Activated CD4-positive, alpha-beta T cell treated with anti-CD3 and anti-CD28 coated beads, Interleukin-2, amount 10 ng/mL, durations not matched to agents 7 days and 5 days (primary cell): ENCODE data around the gene SEMA5B. TPM values are rescaled to one million over a fixed set of nuclear protein-coding genes. Genes with fewer than 3 reads are reported as not detected.

Experiments
- CTCF ChIA-PET: fragments of 350-600 bp; sonication (Branson Sonifier 250); formaldehyde crosslinking; loops from one replicate; lab custom pipeline; 2021; ENCODE audit warnings: antibody characterized with exemption; lab: Charles Lee
- POLR2A ChIA-PET: fragments of 350-600 bp; sonication (Branson Sonifier 250); formaldehyde crosslinking; loops from one replicate; lab custom pipeline; 2021; ENCODE audit warnings: antibody characterized with exemption; lab: Charles Lee
- DNase-seq: peaks from one replicate; pipeline ENCODE4 v3.0.0-alpha.2; 2020
- H3K27ac Mint-ChIP-seq: one replicate; pipeline ENCODE4 v1.8.0; 2021; ENCODE audit warnings: mild to moderate bottlenecking, moderate library complexity, mixed read lengths
- H3K27me3 Mint-ChIP-seq: one replicate; pipeline ENCODE4 v1.8.0; 2021; ENCODE audit warnings: mixed read lengths
- H3K36me3 Mint-ChIP-seq: one replicate; pipeline ENCODE4 v1.8.0; 2021; ENCODE audit warnings: low read depth, mixed read lengths
- H3K4me1 Mint-ChIP-seq: one replicate; pipeline ENCODE4 v1.8.0; 2021; ENCODE audit warnings: mixed read lengths
- H3K4me3 Mint-ChIP-seq: one replicate; pipeline ENCODE4 v1.8.0; 2021; ENCODE audit warnings: mild to moderate bottlenecking, moderate library complexity, mixed read lengths
- H3K9me3 Mint-ChIP-seq: one replicate; pipeline ENCODE4 v1.8.0; 2021; ENCODE audit warnings: mixed read lengths
- total RNA-seq, 2 experiments: library from RNA; stranded (reverse); gene quantifications; one replicate each; pipeline ENCODE4 v1.2.3, GENCODE V29; 2021

SEMA5B gene
- total RNA-seq, 2 experiments from 2014 or later: not detected

DNA sequence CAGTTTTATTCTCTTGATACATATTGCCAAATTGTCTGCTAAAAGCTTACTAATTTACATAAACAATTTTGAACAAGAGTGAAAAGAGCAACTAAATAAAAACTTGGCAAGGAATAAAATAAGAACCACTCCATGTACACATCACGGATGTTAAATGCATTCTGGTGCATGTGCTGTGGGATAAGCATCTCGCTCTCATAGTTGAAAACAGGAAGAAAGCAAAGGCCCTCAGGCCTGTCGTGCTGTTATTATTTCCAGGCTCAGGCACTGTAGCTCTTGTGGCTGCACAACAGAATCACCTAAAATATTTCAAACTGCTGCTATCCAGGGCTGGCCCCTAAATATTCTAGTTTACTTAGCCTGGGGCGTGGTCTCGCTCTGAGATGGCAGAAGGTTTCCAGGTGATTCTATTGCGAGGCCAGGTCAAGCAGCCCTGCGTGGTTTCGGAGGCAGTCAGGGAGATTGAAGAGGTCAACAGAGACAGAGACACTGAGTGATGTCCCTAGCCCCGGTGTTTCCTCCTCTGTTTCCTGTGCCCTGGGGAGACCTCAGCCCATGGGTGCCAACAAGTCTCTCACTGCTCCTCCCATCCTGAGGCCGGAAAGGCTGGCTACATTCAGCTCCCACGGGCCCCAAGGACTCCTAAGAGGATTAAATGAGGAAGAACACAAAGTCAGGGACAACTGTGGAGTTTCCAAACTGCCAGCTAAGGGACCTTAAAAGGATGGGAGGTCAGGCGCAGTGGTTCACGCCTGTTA is 21.1 kb upstream of the SEMA5B start:
- Mint-ChIP-seq H3K4me1 (no peaks in the 10 kb centered on the region), H3K4me3 (no peak overlapping the region), H3K27ac (no peak overlapping the region), H3K27me3 (peaks cover 15% of the 10 kb centered on the region), H3K36me3 (no peaks in the 10 kb centered on the region), H3K9me3 (no peaks in the 10 kb centered on the region)
- POLR2A ChIA-PET: no interaction called here
- DNase-seq: no peak
- CTCF ChIA-PET: interaction anchor here (0.6 kb wide), 1 partner anchor 1208 kb away, joined by 5 read pairs; no protein-coding TSS in a partner anchor

DNA sequence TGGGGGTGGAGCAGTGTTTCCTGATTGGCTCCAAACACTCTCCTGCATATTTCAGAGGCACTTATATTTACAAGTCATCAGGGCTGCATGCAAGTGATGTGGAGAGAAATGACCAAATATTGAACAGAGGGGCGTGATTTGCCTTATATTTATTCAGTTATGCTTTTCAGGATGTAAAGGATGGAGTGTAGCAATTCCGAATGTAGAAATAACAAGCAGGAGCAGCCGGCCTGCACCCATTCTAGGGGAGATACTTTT is 19.4 kb upstream of the SEMA5B start:
- H3K36me3 Mint-ChIP-seq: no peaks in the 10 kb centered on the region
- DNase-seq: no peak
- H3K27me3 Mint-ChIP-seq: peaks cover 13% of the 10 kb centered on the region
- POLR2A ChIA-PET: no interaction called here
- no peak overlapping the region for H3K27ac Mint-ChIP-seq
- CTCF ChIA-PET: no interaction called here
- no peaks in the 10 kb centered on the region for H3K9me3 Mint-ChIP-seq
- no peaks in the 10 kb centered on the region for H3K4me1 Mint-ChIP-seq
- H3K4me3 Mint-ChIP-seq: no peak overlapping the region

DNA sequence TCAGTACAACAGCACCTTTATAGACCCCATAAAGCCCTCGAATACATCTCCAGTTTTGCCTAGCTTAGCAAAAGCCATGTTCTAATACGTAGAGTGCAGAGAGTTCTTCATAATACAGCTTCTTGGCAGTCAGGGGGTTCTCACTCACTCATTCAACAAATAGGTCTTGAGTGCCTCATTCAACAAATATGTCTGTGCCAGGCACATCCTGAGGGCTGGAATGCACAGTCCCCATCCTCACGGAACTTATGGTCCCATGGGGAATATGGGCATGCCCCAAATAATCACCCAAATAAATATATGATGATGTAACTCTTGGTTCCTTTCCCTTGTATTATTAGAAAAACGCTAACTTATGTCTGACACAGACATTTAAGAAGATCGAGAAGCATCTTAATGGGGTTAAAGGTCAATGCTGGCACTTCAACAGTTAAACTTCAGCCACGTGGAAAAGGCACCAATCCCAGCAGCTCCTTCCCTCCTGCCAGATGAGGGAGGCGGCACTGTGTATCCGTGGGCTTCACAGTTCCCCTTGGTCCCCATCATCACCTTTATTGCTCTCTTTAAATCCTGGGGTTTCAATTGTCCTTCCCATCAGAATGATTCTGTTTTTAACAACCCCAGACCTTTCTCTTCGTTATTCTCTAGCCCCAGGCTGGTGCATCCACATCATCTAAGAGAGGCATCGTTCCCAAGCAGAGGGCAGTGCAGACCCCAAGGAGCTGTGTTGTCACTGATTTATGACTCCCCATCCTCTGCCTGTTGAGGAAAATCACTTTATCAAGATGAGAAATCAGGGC is 18.9 kb upstream of the SEMA5B start:
- DNase-seq: no peak

DNA sequence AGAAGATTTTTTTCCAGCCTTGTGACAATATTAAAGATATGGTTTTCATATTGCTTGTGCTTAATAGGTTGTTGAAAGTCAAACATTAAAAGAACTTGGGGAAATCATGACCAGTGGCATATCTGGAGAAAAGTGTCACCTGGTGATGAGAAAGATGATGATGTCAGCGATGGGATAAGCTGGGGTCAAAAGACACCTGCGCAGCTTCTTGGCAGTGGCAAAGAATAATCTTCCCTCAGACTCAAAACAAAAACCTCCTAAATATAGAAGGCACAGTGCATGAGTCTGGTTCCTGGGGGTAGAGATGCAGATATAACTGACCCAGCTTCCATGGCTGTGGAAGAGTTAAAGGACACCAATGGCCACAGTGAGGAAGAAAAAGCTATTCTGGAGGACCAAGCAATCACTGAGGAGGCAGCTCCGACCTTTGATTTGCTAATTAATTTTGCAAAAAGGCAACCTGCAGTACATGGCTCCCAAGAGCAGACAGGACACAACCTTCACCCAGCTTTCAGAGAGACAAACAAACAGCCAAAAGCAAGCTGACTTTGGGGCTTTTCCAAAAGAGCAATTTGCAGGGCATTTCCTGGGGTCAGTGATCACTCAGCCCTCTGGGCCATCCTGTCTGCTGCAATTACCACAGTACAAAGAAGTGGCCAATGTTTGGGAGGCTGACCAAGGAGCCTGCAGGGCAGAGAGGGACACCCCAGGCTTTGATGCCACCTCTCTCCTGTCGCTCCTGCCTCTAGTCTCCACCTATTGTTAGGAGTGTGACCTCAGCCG is 17.6 kb upstream of the SEMA5B start:
- Mint-ChIP-seq H3K4me3 (no peak overlapping the region), H3K36me3 (no peaks in the 10 kb centered on the region), H3K9me3 (no peaks in the 10 kb centered on the region), H3K4me1 (no peaks in the 10 kb centered on the region), H3K27ac (no peak overlapping the region), H3K27me3 (peaks cover 16% of the 10 kb centered on the region)
- POLR2A ChIA-PET: interaction anchor here (0.6 kb wide), 1 partner anchor 1995 kb away, joined by 3 read pairs; no protein-coding TSS in a partner anchor
- CTCF ChIA-PET: interaction anchor here (2.1 kb wide), 1 partner anchor 19 kb away, joined by 8 read pairs; no protein-coding TSS in a partner anchor
- no peak for DNase-seq

More for the DNA sequence above, 18.9 kb upstream of the SEMA5B start:
- CTCF ChIA-PET: no interaction called here
- Mint-ChIP-seq H3K27me3 (peaks cover 14% of the 10 kb centered on the region), H3K4me3 (no peak overlapping the region), H3K9me3 (no peaks in the 10 kb centered on the region), H3K36me3 (no peaks in the 10 kb centered on the region), H3K27ac (no peak overlapping the region), H3K4me1 (no peaks in the 10 kb centered on the region)
- POLR2A ChIA-PET: no interaction called here

DNA sequence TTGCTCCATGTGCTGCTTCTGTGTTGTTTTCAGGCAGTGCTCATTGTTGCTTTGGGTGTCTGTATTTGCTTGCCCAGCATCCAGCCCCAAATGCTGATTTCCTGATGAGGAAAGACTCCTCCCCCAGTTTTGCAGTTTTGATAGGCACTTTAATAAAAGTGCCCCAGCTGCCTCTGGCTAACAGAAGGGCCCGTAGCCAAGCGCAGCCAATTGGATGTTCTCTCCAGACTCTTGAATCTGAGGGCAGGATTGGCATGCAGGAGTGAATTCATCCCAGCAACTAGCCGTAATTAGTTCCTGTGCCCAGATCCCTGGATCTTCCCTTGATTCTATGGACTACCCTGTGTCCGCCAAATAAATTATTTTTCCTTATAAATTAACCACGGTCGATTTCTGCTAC is 14.8 kb upstream of the SEMA5B start:
- H3K27ac Mint-ChIP-seq: no peak overlapping the region
- no peaks in the 10 kb centered on the region for H3K9me3 Mint-ChIP-seq
- ChIA-PET CTCF (no interaction called here), POLR2A (no interaction called here)
- DNase-seq: no peak
- no peak overlapping the region for H3K4me3 Mint-ChIP-seq
- H3K4me1 Mint-ChIP-seq: no peaks in the 10 kb centered on the region
- no peaks in the 10 kb centered on the region for H3K36me3 Mint-ChIP-seq
- peaks cover 38% of the 10 kb centered on the region for H3K27me3 Mint-ChIP-seq

DNA sequence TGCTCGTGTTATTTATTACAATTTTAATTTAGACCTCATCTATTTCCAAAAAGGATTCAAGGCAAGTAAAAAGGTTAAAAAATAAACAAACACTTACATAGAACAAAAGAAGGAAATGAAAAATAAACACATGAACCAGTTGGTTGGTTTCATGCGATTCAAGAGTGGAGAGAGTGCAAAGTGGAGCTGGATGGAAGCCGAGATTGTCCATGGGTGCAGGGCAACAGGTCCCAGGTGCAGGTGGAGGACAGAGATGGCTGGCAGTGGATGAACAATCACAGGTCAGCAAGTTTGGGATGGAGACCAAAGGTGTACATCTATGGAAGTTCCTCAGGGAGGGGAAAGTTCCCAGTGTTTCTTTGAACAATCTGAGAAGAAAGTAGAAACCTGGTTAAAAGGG is 11.6 kb upstream of the SEMA5B start:
- ChIA-PET POLR2A (no interaction called here), CTCF (interaction anchor here (1.3 kb wide), 1 partner anchor 18 kb away, joined by 4 read pairs; no protein-coding TSS in a partner anchor)
- H3K9me3 Mint-ChIP-seq: no peaks in the 10 kb centered on the region
- H3K36me3 Mint-ChIP-seq: no peaks in the 10 kb centered on the region
- H3K27ac Mint-ChIP-seq: no peak overlapping the region
- no peak overlapping the region for H3K4me3 Mint-ChIP-seq
- peaks cover 55% of the 10 kb centered on the region for H3K27me3 Mint-ChIP-seq
- DNase-seq: no peak
- H3K4me1 Mint-ChIP-seq: no peaks in the 10 kb centered on the region

DNA sequence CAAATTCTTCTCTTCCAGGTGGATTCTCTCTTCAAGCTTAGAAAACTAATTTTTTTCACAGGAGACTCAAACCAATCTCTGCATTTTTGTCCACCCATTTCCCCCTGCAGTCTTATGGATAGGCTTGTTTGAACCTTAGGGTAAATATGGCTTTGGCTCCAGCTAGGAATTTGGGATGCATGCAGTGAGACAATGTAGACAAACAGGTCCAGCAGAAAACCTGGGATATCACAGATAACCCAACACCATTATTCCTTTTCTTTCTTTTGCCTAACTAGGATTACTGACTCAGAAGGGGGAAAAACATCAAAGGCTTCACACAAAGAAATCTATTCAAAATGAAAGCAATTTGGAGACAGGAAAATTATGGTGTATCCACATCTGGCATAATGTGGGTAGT is 11.2 kb upstream of the SEMA5B start:
- no peaks in the 10 kb centered on the region for H3K9me3 Mint-ChIP-seq
- H3K27ac Mint-ChIP-seq: no peak overlapping the region
- no peak overlapping the region for H3K4me3 Mint-ChIP-seq
- H3K36me3 Mint-ChIP-seq: no peaks in the 10 kb centered on the region
- peaks cover 58% of the 10 kb centered on the region for H3K27me3 Mint-ChIP-seq
- ChIA-PET POLR2A (no interaction called here), CTCF (interaction anchor here (1.3 kb wide), 1 partner anchor 17 kb away, joined by 4 read pairs; no protein-coding TSS in a partner anchor)
- no peaks in the 10 kb centered on the region for H3K4me1 Mint-ChIP-seq
- DNase-seq: no peak

DNA sequence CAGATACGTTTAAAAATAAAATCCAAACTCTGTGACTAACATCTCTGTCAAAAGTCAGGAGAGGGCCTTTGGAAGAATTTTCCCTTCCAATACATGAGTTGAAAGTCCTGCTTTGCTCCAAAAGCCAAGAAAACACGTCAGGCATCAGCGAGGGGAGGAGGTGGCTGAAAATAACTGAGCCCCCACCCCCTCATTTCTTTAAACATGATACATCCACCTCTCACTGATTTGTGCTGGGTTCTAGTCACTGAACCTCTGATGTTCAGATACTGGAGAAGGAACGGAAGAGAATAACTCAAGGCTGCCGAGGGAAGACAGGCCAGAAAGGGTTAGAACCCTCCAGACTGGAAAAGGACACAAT is 9.4 kb upstream of the SEMA5B start:
- ChIA-PET CTCF (no interaction called here), POLR2A (no interaction called here)
- DNase-seq: no peak
- no peak overlapping the region for H3K27ac Mint-ChIP-seq
- no peaks in the 10 kb centered on the region for H3K4me1 Mint-ChIP-seq
- no peaks in the 10 kb centered on the region for H3K36me3 Mint-ChIP-seq
- H3K27me3 Mint-ChIP-seq: peaks cover 56% of the 10 kb centered on the region
- H3K4me3 Mint-ChIP-seq: no peak overlapping the region
- no peaks in the 10 kb centered on the region for H3K9me3 Mint-ChIP-seq

DNA sequence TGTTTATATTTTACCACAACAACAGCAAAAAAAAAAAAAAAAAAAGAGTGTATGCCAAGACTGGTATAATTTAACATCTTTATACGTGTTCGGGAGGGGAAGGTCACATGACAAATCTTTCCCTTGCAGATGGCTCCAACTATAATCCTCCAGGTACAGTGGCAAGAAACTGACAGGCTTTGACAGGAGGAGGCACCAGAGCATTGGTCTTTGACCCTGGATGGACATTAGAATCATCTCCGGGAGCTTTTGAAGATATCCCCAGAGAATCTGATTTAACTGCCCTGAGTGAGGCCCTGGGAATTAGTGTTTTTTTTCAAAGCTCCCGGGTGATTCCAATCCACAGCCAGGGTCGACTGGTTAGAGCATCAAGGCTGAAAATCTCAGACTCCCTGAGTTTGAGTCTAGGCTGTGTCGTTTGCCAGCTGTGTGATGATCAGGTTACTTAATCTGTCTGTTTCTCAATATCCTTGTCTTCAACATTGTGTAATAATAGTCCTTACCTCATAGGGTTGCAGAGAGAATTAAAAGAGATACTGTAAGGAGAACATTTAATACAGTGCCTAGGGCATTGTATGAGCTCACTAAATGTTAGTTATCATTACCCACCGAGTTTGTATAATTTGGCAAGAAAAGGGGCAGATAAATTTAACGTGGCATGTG is 8.9 kb upstream of the SEMA5B start:
- H3K9me3 Mint-ChIP-seq: no peaks in the 10 kb centered on the region
- ChIA-PET POLR2A (no interaction called here), CTCF (no interaction called here)
- H3K4me1 Mint-ChIP-seq: no peaks in the 10 kb centered on the region
- H3K27me3 Mint-ChIP-seq: peaks cover 53% of the 10 kb centered on the region
- H3K27ac Mint-ChIP-seq: no peak overlapping the region
- H3K36me3 Mint-ChIP-seq: no peaks in the 10 kb centered on the region
- H3K4me3 Mint-ChIP-seq: no peak overlapping the region
- DNase-seq: no peak

DNA sequence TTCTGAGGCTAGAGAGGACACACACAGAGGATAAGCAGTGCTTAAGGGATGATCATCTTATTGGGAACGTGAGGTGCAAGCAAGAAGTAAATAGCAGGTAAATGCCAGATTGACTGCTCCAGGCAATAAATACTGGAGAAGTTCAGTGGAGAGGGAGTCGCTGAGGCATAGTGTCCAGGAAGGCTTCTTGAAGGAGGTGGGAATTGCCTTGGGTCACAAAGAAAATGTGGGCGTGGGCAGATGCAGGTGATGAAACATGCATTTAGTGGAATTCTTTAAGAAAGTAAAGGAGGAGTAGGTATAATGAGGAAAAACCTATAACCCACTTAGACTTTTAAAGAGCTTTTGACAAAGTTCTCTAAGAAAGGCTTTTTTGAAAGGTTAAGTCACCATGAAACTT is 7.4 kb upstream of the SEMA5B start:
- H3K9me3 Mint-ChIP-seq: no peaks in the 10 kb centered on the region
- H3K27me3 Mint-ChIP-seq: peaks cover 48% of the 10 kb centered on the region
- POLR2A ChIA-PET: no interaction called here

DNA sequence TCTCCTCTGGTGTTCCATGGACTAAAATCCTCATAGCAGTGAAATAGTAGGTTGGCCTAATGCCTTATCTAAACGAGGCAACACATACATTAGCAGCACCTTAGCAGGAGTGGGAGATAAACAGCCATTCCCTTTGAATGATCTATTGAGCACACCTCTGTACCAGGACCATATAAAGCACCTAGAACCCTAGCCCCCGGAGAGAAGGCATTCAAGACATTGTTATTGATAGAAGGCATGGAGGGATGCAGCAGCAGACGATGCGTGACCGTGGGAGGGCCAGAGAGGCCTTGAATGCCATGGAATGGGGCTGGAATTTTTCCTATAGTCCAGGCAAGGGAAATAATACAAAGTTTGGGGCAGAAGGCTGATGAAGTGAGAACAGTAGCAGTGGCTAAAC is 6.6 kb upstream of the SEMA5B start:
- CTCF ChIA-PET: no interaction called here
- peaks cover 41% of the 10 kb centered on the region for H3K27me3 Mint-ChIP-seq
- no peak overlapping the region for H3K27ac Mint-ChIP-seq

More for the DNA sequence above, 7.4 kb upstream of the SEMA5B start:
- CTCF ChIA-PET: no interaction called here
- Mint-ChIP-seq H3K27ac (no peak overlapping the region), H3K4me1 (no peaks in the 10 kb centered on the region), H3K36me3 (no peaks in the 10 kb centered on the region), H3K4me3 (no peak overlapping the region)
- no peak for DNase-seq

DNA sequence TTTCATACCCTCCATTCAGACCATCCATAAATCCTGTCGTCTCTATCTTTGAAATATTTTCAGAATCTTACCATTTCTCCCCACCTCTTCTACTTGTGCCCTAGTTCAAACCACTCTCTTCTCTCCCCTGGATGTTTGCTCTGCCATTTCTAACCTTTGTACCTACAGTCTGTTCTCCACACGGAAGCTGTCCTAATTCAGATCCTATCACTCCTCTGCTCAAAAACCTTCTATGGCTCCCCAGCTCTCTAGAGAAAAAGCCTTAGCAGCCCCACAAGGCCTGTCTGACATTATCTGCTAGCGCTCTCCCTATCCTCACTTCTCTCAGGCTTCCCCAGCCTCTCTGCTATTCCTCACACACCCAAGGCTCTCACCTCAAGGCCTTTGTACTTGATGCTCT is 4.5 kb upstream of the SEMA5B start:
- Mint-ChIP-seq H3K27me3 (peaks cover 32% of the 10 kb centered on the region), H3K27ac (no peak overlapping the region), H3K9me3 (no peaks in the 10 kb centered on the region), H3K36me3 (no peaks in the 10 kb centered on the region), H3K4me1 (peaks cover 8% of the 10 kb centered on the region), H3K4me3 (no peak overlapping the region)
- ChIA-PET CTCF (interaction anchor here (0.8 kb wide), 1 partner anchor 303 kb away, joined by 3 read pairs; no protein-coding TSS in a partner anchor), POLR2A (no interaction called here)
- no peak for DNase-seq

More for the DNA sequence above, 6.6 kb upstream of the SEMA5B start:
- no peak for DNase-seq
- Mint-ChIP-seq H3K9me3 (no peaks in the 10 kb centered on the region), H3K4me3 (no peak overlapping the region), H3K4me1 (no peaks in the 10 kb centered on the region), H3K36me3 (no peaks in the 10 kb centered on the region)
- POLR2A ChIA-PET: no interaction called here
